Neural progenitor cell (in vitro differentiated cells): ENCODE measurements around the gene CCDC71.

Experiments used
- EZH2 ChIP-seq: fragments of 200-600 bp; sonication (generic); IDR thresholded peaks from 2 replicates; pipeline ENCODE4 v1.6.1; 2017; ENCODE audit warnings: antibody characterized with exemption, mild to moderate bottlenecking, moderate library complexity
- EZH2phosphoT487 ChIP-seq: fragments of 200-600 bp; sonication (generic); IDR thresholded peaks from 2 replicates; pipeline ENCODE4 v1.6.1; 2017; ENCODE audit warnings: antibody characterized with exemption
- TF ChIP-seq, protein P1 (sequence below): fragments of 200-600 bp; sonication (generic); IDR thresholded peaks from 2 replicates; pipeline ENCODE4 v1.5.1; 2017; ENCODE audit warnings: antibody characterized with exemption, mild to moderate bottlenecking

DNA sequence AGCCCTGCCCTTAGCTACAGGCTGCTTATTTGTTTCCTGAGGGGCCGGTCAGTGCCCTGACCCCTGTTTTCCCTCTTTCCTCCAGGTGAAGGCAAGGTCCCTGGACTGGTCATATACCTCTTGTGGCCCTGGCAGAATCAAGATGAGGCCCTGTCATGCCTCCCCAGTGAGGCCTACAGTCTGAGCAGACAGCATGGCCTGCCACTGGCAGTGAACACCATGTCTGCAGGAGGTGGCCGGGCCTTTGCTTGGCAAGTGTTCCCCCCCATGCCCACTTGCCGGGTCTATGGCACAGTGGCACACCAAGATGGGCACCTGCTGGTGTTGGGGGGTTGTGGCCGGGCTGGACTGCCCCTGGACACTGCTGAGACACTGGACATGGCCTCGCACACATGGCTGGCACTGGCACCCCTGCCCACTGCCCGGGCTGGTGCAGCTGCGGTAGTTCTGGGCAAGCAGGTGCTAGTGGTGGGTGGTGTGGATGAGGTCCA lies 6.5 kb upstream of the CCDC71 start:
- TF ChIP-seq, protein P1, sequence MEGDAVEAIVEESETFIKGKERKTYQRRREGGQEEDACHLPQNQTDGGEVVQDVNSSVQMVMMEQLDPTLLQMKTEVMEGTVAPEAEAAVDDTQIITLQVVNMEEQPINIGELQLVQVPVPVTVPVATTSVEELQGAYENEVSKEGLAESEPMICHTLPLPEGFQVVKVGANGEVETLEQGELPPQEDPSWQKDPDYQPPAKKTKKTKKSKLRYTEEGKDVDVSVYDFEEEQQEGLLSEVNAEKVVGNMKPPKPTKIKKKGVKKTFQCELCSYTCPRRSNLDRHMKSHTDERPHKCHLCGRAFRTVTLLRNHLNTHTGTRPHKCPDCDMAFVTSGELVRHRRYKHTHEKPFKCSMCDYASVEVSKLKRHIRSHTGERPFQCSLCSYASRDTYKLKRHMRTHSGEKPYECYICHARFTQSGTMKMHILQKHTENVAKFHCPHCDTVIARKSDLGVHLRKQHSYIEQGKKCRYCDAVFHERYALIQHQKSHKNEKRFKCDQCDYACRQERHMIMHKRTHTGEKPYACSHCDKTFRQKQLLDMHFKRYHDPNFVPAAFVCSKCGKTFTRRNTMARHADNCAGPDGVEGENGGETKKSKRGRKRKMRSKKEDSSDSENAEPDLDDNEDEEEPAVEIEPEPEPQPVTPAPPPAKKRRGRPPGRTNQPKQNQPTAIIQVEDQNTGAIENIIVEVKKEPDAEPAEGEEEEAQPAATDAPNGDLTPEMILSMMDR: no peak
- TF ChIP-seq EZH2: no peak
- no peak for TF ChIP-seq EZH2phosphoT487
